CD14-positive monocyte (primary cell): ENCODE data around the gene ZKSCAN7. TPM values are rescaled to one million over a fixed set of nuclear protein-coding genes. Genes with fewer than 3 reads are reported as not detected.
"Not testable (repeated sequence)": the region's sequence is repeated elsewhere in the genome, so short reads cannot be mapped to it uniquely, and the experiment has no call there.

Source experiments
- DNase-seq, 3 donors: peaks; one replicate each; pipeline ENCODE4 v3.0.0-alpha.2; 2011 to 2022
- H2AFZ ChIP-seq: 2 replicates; pipeline ENCODE4 v1.6.0; 2012; ENCODE audit warnings: mild to moderate bottlenecking, low read depth, low read length, inconsistent platforms; ENCODE audit not compliant: insufficient read depth, poor library complexity, severe bottlenecking
- H3K27ac ChIP-seq, 2 donors: 1 replicate in 1 of 2; 2 replicates in 1 of 2; pipeline ENCODE4 v1.5.1; 2012 to 2013; ENCODE audit warnings: low read length in 2 of 2, control low read depth in 1 of 2, inconsistent platforms in 1 of 2, low read depth in 1 of 2, mild to moderate bottlenecking in 1 of 2
- H3K27me3 ChIP-seq, 2 donors: one replicate each; pipeline versions ENCODE4 v1.6.0 to v1.6.1; 2011 to 2013; ENCODE audit warnings: low read length in 2 of 2; ENCODE audit not compliant: control insufficient read depth in 2 of 2, insufficient read depth in 2 of 2
- H3K36me3 ChIP-seq, 2 donors: replicated peaks in 1 of 2; 1 replicate in 1 of 2; 2 replicates in 1 of 2; pipeline versions ENCODE4 v1.5.1 to v1.6.1; 2012 to 2013; ENCODE audit warnings: low read length in 2 of 2, control low read depth in 1 of 2, inconsistent platforms in 1 of 2, mild to moderate bottlenecking in 1 of 2; ENCODE audit not compliant: insufficient read depth in 2 of 2, control insufficient read depth in 1 of 2
- H3K4me1 ChIP-seq, 2 donors: 1 replicate in 1 of 2; 2 replicates in 1 of 2; pipeline versions ENCODE4 v1.5.1 to v1.6.1; 2012 to 2013; ENCODE audit warnings: low read length in 2 of 2, control low read depth in 1 of 2, inconsistent platforms in 1 of 2, mild to moderate bottlenecking in 1 of 2, moderate library complexity in 1 of 2; ENCODE audit not compliant: insufficient read depth in 2 of 2, control insufficient read depth in 1 of 2
- H3K4me2 ChIP-seq: replicated peaks from 2 replicates; pipeline ENCODE3; 2012; ENCODE audit warnings: low read length, moderate library complexity, mild to moderate bottlenecking; ENCODE audit not compliant: poor library complexity, severe bottlenecking; ENCODE audit errors: extremely low read depth
- H3K4me3 ChIP-seq, 3 experiments: fragments of 200-600 bp in 1 of 3; sonication (generic) in 1 of 3; replicated peaks in 1 of 3; 1 replicate in 2 of 3; 2 replicates in 1 of 3; pipeline ENCODE4 v1.5.1; 2011 to 2013; ENCODE audit warnings: low read length in 3 of 3, mild to moderate bottlenecking in 3 of 3, control low read depth in 2 of 3, low read depth in 2 of 3, inconsistent platforms in 1 of 3, moderate library complexity in 1 of 3
- H3K79me2 ChIP-seq: 2 replicates; pipeline ENCODE4 v1.6.0; 2012; ENCODE audit warnings: mild to moderate bottlenecking, control low read depth, inconsistent platforms, low read length, moderate library complexity; ENCODE audit not compliant: insufficient read depth
- H3K9ac ChIP-seq: 2 replicates; pipeline ENCODE4 v1.6.0; 2017; ENCODE audit warnings: low read length, mild to moderate bottlenecking; ENCODE audit not compliant: insufficient read depth, poor library complexity, severe bottlenecking
- H3K9me3 ChIP-seq, 2 donors: replicated peaks in 1 of 2; 1 replicate in 1 of 2; 2 replicates in 1 of 2; pipeline versions ENCODE4 v1.5.1 to v1.6.1; 2012 to 2013; ENCODE audit warnings: low read length in 2 of 2, control low read depth in 1 of 2; ENCODE audit not compliant: control insufficient read depth in 1 of 2, insufficient read depth in 1 of 2
- H4K20me1 ChIP-seq: 2 replicates; pipeline ENCODE4 v1.6.0; 2012; ENCODE audit warnings: mild to moderate bottlenecking, low read length, control low read depth, moderate library complexity; ENCODE audit not compliant: insufficient read depth
- H3K27ac Mint-ChIP-seq, 7 donors: one replicate each; pipeline ENCODE4 v1.8.0; 2020; ENCODE audit warnings: mild to moderate bottlenecking in 7 of 7, mixed read lengths in 7 of 7, moderate library complexity in 6 of 7, inconsistent platforms in 2 of 7
- H3K27me3 Mint-ChIP-seq, 3 donors: one replicate each; pipeline ENCODE4 v1.8.0; 2021 to 2022; ENCODE audit warnings: low read depth in 3 of 3, mild to moderate bottlenecking in 3 of 3, mixed read lengths in 3 of 3, moderate library complexity in 3 of 3, inconsistent platforms in 1 of 3
- H3K36me3 Mint-ChIP-seq, 2 donors: one replicate each; pipeline ENCODE4 v1.8.0; 2020; ENCODE audit warnings: mixed read lengths in 2 of 2, inconsistent platforms in 1 of 2, mild to moderate bottlenecking in 1 of 2
- H3K4me1 Mint-ChIP-seq: one replicate; pipeline ENCODE4 v1.8.0; 2020; ENCODE audit warnings: mild to moderate bottlenecking, mixed read lengths
- H3K4me3 Mint-ChIP-seq, 2 donors: one replicate each; pipeline ENCODE4 v1.8.0; 2020; ENCODE audit warnings: mild to moderate bottlenecking in 2 of 2, mixed read lengths in 2 of 2, moderate library complexity in 1 of 2
- H3K9me3 Mint-ChIP-seq, 7 donors: one replicate each; pipeline ENCODE4 v1.8.0; 2020 to 2022; ENCODE audit warnings: mixed read lengths in 7 of 7, mild to moderate bottlenecking in 6 of 7, moderate library complexity in 6 of 7, inconsistent platforms in 2 of 7
- WGBS: methylation state at CpG from one replicate; pipeline ENCODE4 v1.1.5; 2013; ENCODE audit warnings: missing lambda C conversion rate; ENCODE audit not compliant: insufficient coverage; 5-methylcytosine and 5-hydroxymethylcytosine counted together
- intact Hi-C, 2 donors: fragments of 100-400 bp; cut with micrococcal nuclease; formaldehyde crosslinking; loops; one replicate each; pipeline versions ENCODE4 v1.15.0 to v1.15.1; 2023
- polyA plus RNA-seq, 3 donors: library from polyadenylated mRNA; depleted of rRNA in 1 of 3; unstranded in 2 of 3; stranded (reverse) in 1 of 3; fragments of 300-500 nt in 2 of 3; fragments of >200 nt in 1 of 3; fragmentation: Illumina TruSeq in 2 of 3; gene quantifications; 1 replicate in 2 of 3; 2 replicates in 1 of 3; pipeline ENCODE4 v1.2.3, GENCODE V29; 2012 to 2021
- TF ChIP-seq, protein P1 (sequence below): fragments of 200-600 bp; IDR thresholded peaks from one replicate; pipeline ENCODE4 v1.8.0; 2022; ENCODE audit warnings: antibody characterized with exemption, mild to moderate bottlenecking

ZKSCAN7 gene
- polyA plus RNA-seq, 3 donors, result 0.29 to 0.51 (median 0.48) TPM

DNA sequence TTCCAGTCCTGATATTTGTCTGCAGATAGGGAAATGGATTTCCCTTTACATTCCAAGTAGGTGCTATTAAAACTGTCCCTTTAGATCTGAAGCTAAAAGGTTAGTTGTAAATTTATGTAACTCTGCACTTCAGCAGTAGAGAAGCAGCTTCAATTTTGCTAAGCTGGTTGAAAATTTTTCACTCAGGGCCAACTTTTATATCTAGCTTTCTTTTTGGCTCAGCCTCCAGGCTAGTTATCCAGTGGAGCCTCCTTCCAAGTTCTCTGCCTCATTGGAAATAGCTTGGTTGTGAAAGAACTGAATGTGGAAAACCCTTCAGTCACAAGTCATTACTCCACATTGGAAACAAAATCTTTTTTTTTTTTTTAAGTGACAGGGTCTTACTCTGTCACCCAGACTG, 21.6 kb downstream of the ZKSCAN7 start:
- Histone ChIP-seq H3K4me3 (no peak overlapping the region), H3K4me2 (no peak overlapping the region), H3K4me1 (no peaks in the 10 kb centered on the region), H3K9ac (no peak overlapping the region), H2AFZ (no peak overlapping the region), H3K79me2 (no peaks in the 10 kb centered on the region), H3K36me3 (no peaks in the 10 kb centered on the region), H3K27me3 (peaks cover 0 to 3% of the 10 kb centered on the region in 2 donors), H3K9me3 (peaks cover 60 to 69% of the 10 kb centered on the region in 2 donors), H4K20me1 (no peaks in the 10 kb centered on the region), H3K27ac (no peak overlapping the region)
- intact Hi-C loops, result no loop called here
- H3K27ac Mint-ChIP-seq, result no peak overlapping the region
- peaks cover 50 to 87% (median 76%) of the 10 kb centered on the region in 7 donors for H3K9me3 Mint-ChIP-seq
- DNase-seq, result no peak
- TF ChIP-seq, protein P1, sequence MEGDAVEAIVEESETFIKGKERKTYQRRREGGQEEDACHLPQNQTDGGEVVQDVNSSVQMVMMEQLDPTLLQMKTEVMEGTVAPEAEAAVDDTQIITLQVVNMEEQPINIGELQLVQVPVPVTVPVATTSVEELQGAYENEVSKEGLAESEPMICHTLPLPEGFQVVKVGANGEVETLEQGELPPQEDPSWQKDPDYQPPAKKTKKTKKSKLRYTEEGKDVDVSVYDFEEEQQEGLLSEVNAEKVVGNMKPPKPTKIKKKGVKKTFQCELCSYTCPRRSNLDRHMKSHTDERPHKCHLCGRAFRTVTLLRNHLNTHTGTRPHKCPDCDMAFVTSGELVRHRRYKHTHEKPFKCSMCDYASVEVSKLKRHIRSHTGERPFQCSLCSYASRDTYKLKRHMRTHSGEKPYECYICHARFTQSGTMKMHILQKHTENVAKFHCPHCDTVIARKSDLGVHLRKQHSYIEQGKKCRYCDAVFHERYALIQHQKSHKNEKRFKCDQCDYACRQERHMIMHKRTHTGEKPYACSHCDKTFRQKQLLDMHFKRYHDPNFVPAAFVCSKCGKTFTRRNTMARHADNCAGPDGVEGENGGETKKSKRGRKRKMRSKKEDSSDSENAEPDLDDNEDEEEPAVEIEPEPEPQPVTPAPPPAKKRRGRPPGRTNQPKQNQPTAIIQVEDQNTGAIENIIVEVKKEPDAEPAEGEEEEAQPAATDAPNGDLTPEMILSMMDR, result no peak
- H3K27me3 Mint-ChIP-seq, result peaks cover 5 to 14% (median 6%) of the 10 kb centered on the region in 3 donors
- H3K4me1 Mint-ChIP-seq, result no peaks in the 10 kb centered on the region
- peaks cover 2 to 14% of the 10 kb centered on the region in 2 donors for H3K36me3 Mint-ChIP-seq
- H3K4me3 Mint-ChIP-seq, result no peak overlapping the region

DNA sequence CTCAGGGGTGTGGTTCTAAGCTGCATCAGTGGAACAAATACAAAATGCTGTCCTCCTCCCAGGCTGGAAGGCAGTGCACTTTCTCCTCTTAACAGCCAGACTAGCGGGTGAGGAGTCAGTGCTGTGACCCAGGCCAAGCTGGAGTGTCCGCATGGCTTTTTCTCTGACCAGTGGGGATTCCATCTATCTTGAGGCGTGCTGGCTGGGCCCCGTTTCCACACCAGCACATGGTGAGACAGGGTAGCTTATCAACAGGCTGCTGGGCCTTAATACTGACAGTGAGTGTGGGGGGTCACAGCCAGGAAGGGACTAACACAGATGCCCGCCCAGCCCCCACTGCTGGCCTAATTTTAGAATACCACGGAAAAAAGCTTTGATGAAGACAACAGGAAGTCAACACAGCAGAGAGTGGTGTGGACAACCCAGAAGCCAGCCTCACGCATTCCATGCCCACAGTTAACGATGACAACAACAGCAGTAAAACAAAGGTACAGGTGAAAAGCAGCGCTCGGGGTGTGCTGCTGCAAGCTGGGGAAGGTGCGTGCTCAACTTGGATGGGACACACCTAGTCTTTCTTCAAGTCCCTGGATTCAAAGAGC, 22.5 kb downstream of the ZKSCAN7 start:
- WGBS, result 92% methylated on average over 5 of the region's 11 CpGs
- not testable (repeated sequence) for H3K4me2 ChIP-seq

DNA sequence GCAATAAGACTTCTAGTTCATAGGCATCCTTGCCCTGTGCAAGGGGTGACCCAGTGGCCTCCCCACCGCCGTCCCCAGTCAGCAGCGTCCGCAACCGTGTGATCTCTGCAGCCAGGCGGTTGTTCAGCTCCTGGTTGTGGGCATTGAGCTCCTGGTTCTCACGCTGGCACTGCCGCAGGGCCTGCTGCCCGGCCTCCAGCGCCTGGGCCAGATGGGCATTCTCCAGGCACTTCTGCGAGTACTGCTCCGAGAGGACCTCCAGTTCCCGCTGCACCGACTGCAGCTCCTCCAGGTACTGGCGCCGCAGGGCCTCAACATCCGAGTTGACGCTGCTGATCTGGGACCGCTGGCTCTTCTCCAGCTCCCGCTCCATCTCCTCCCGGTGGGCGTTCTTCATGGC, 23.3 kb downstream of the ZKSCAN7 start:
- H3K9me3 ChIP-seq, result peaks cover 55 to 59% of the 10 kb centered on the region in 2 donors
- H2AFZ ChIP-seq, H3K4me1 Mint-ChIP-seq, H4K20me1 ChIP-seq, H3K27ac Mint-ChIP-seq, H3K4me1 ChIP-seq, DNase-seq, H3K27ac ChIP-seq, H3K4me2 ChIP-seq, H3K79me2 ChIP-seq, H3K9ac ChIP-seq, H3K36me3 ChIP-seq, H3K4me3 Mint-ChIP-seq, H3K4me3 ChIP-seq, intact Hi-C loops: not testable (repeated sequence)
- WGBS, result 99% methylated on average over 21 of the region's 22 CpGs
- Mint-ChIP-seq H3K27me3 (peaks cover 5 to 20% (median 6%) of the 10 kb centered on the region in 3 donors), H3K36me3 (peaks cover 0 to 12% of the 10 kb centered on the region in 2 donors), H3K9me3 (peaks cover 37 to 81% (median 72%) of the 10 kb centered on the region in 7 donors)
- H3K27me3 ChIP-seq, result peaks cover 0 to 10% of the 10 kb centered on the region in 2 donors

More for the DNA sequence above, 22.5 kb downstream of the ZKSCAN7 start:
- H3K27ac Mint-ChIP-seq, H3K4me3 ChIP-seq, H4K20me1 ChIP-seq, H3K9ac ChIP-seq, H3K4me1 Mint-ChIP-seq, DNase-seq, H3K36me3 ChIP-seq, H3K27ac ChIP-seq, H3K4me3 Mint-ChIP-seq, intact Hi-C loops, H3K4me1 ChIP-seq, H2AFZ ChIP-seq, H3K79me2 ChIP-seq: not testable (repeated sequence)
- H3K27me3 ChIP-seq, result peaks cover 0 to 10% of the 10 kb centered on the region in 2 donors
- H3K36me3 Mint-ChIP-seq, result peaks cover 0 to 12% of the 10 kb centered on the region in 2 donors
- H3K9me3 ChIP-seq, result peaks cover 58 to 67% of the 10 kb centered on the region in 2 donors
- H3K9me3 Mint-ChIP-seq, result peaks cover 42 to 87% (median 75%) of the 10 kb centered on the region in 7 donors
- H3K27me3 Mint-ChIP-seq, result peaks cover 5 to 18% (median 6%) of the 10 kb centered on the region in 3 donors

DNA sequence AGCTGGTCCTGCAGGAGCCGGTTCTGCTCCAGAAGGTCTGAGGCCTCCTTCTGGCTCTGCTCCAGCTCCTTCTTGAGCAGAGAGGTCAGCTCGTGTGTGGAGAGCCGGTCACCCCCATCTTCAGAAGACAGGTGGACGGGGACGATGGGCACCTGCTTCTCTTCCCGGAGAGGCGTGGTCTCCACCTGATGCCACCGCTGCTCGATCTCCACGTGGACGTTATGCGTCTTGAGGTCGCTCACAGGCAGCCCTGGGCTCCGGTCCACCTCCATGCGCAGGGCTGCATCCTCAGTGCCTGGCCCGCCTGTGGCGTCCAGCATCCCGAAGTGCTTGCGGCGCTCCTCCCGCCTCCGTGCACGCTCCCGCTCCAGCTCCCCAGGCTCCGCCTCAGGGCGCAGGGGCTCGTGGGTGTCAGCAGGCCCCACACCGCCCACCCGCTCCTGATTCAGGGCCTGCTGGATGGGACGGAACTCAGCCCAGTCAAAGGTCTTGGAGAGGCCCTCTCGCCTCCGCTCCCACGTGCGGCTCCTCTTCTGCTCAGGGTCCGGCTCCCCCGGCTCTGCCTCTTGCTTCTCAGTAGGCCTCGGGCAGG, 24.0 kb downstream of the ZKSCAN7 start:
- Mint-ChIP-seq H3K36me3 (peaks cover 0 to 12% of the 10 kb centered on the region in 2 donors), H3K9me3 (peaks cover 36 to 75% (median 71%) of the 10 kb centered on the region in 7 donors), H3K27me3 (peaks cover 6 to 21% (median 8%) of the 10 kb centered on the region in 3 donors)
- H3K27ac ChIP-seq, H3K79me2 ChIP-seq, H3K4me3 Mint-ChIP-seq, H3K36me3 ChIP-seq, H4K20me1 ChIP-seq, H3K27ac Mint-ChIP-seq, H3K4me1 ChIP-seq, intact Hi-C loops, DNase-seq, H2AFZ ChIP-seq, H3K4me3 ChIP-seq, H3K4me1 Mint-ChIP-seq, H3K9ac ChIP-seq, H3K4me2 ChIP-seq: not testable (repeated sequence)
- Histone ChIP-seq H3K27me3 (peaks cover 0 to 10% of the 10 kb centered on the region in 2 donors), H3K9me3 (peaks cover 54 to 58% of the 10 kb centered on the region in 2 donors)
- WGBS, result 98% methylated on average over 36 of the region's 37 CpGs
